Neural cell (in vitro differentiated cells): ENCODE measurements around the gene PRKCE.

ENCODE experiments used
- CTCF ChIP-seq: fragments of 450-650 bp; IDR thresholded peaks from 2 replicates; pipeline ENCODE4 v1.5.1; 2014; ENCODE audit warnings: antibody characterized with exemption, mild to moderate bottlenecking, moderate library complexity; ENCODE audit not compliant: poor library complexity, severe bottlenecking
- EP300 ChIP-seq: fragments of 450-650 bp; conservative IDR thresholded peaks from 2 replicates; pipeline ENCODE4 v1.6.1; 2014; ENCODE audit warnings: antibody characterized with exemption, mild to moderate bottlenecking, moderate library complexity; ENCODE audit not compliant: poor library complexity, severe bottlenecking
- EZH2 ChIP-seq: fragments of 200-600, 300-800 bp; shearing (Covaris generic), sonication (generic); IDR thresholded peaks from 2 replicates; pipeline ENCODE4 v1.6.1; 2014; ENCODE audit warnings: antibody characterized with exemption, low read length, borderline replicate concordance, mild to moderate bottlenecking; ENCODE audit not compliant: insufficient read depth, poor library complexity, severe bottlenecking
- MXI1 ChIP-seq: fragments of 450-650 bp; conservative IDR thresholded peaks from 2 replicates; pipeline ENCODE4 v1.6.1; 2014; ENCODE audit warnings: antibody characterized with exemption, mild to moderate bottlenecking; ENCODE audit not compliant: poor library complexity, severe bottlenecking
- POLR2AphosphoS5 ChIP-seq: IDR thresholded peaks from 2 replicates; pipeline ENCODE4 v1.6.1; 2012
- RAD21 ChIP-seq: fragments of 450-650 bp; conservative IDR thresholded peaks from 2 replicates; pipeline ENCODE4 v1.6.1; 2014; ENCODE audit warnings: antibody characterized with exemption, mild to moderate bottlenecking, moderate library complexity
- REST ChIP-seq: IDR thresholded peaks from 2 replicates; pipeline ENCODE4 v1.6.1; 2012; ENCODE audit warnings: borderline replicate concordance
- SMC3 ChIP-seq: fragments of 450-650 bp; conservative IDR thresholded peaks from 2 replicates; pipeline ENCODE4 v1.6.1; 2014; ENCODE audit warnings: antibody characterized with exemption, mild to moderate bottlenecking, moderate library complexity; ENCODE audit not compliant: poor library complexity
- TAF1 ChIP-seq: IDR thresholded peaks from 2 replicates; pipeline ENCODE4 v1.6.1; 2012; ENCODE audit warnings: low read depth

- no peak for TF ChIP-seq CTCF
- TF ChIP-seq REST, result no peak
- no peak for TF ChIP-seq RAD21
- no peak for TF ChIP-seq POLR2AphosphoS5
- no peak for TF ChIP-seq SMC3
- no peak for TF ChIP-seq TAF1
- no peak for TF ChIP-seq EP300
- TF ChIP-seq EZH2, result no peak
- no peak for TF ChIP-seq MXI1
Measured at GRCh38 chr2:45834372-45834771, 182.9 kb downstream of the PRKCE start.
